GM12801 (cell line): ENCODE results near the gene TIPARP.

Source experiments
- TF ChIP-seq, protein P1 (sequence below): IDR thresholded peaks from one replicate; pipeline ENCODE4 v1.5.1; 2011; ENCODE audit warnings: control low read depth; ENCODE audit not compliant: insufficient read length; ENCODE audit errors: extremely low read depth

The TIPARP gene

GRCh38 chr3:156705761-156706616 is 31.6 kb downstream of the TIPARP start:
- TF ChIP-seq, protein P1, sequence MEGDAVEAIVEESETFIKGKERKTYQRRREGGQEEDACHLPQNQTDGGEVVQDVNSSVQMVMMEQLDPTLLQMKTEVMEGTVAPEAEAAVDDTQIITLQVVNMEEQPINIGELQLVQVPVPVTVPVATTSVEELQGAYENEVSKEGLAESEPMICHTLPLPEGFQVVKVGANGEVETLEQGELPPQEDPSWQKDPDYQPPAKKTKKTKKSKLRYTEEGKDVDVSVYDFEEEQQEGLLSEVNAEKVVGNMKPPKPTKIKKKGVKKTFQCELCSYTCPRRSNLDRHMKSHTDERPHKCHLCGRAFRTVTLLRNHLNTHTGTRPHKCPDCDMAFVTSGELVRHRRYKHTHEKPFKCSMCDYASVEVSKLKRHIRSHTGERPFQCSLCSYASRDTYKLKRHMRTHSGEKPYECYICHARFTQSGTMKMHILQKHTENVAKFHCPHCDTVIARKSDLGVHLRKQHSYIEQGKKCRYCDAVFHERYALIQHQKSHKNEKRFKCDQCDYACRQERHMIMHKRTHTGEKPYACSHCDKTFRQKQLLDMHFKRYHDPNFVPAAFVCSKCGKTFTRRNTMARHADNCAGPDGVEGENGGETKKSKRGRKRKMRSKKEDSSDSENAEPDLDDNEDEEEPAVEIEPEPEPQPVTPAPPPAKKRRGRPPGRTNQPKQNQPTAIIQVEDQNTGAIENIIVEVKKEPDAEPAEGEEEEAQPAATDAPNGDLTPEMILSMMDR, result no peak

- TF ChIP-seq, protein P1, result no peak
These were observed 33.2 kb downstream of the TIPARP start for GRCh38 chr3:156707588-156707987.

- TF ChIP-seq, protein P1, result no peak
These were observed 36.0 kb downstream of the TIPARP start for GRCh38 chr3:156710429-156710828.

- TF ChIP-seq, protein P1, result no peak
These were observed 36.7 kb downstream of the TIPARP start for GRCh38 chr3:156711113-156711512.

DNA sequence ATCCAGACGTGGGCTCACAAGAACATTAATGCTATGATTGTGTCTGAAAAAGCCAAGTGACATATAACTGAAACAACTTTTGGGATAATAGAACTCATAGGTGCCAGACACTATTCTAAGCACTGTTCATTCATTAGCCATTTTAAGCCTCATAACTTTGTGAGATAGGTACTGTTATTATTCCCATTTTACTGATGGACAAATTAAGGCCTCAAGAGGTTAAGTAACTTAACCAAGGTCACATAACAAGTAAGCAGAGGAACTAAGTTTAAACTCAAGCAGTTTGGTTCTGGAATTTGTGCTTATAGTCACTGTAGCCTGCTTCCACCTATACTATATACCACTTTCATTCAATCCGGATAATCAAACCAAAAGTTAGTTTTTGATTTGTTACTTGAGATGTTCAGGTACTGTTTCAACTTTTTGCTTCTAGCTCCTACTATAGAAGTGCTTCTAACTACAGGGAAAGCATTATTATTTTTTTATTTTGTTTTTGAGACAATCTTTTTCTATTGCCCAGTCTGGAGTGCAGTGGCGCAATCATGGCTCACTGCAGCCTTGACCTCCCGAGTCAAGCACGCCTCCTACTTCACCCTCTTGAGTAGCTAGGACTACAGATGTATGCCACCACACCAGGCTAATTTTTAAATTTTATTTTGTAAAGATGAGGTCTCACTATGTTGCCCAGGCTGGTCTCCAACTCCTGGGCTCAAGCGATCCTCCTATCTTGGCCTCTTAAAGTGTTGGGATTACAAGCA is 41.9 kb downstream of the TIPARP start:
- TF ChIP-seq, protein P1, result no peak

- TF ChIP-seq, protein P1, result no peak
These were observed 44.4 kb downstream of the TIPARP start for GRCh38 chr3:156718622-156719306.

- TF ChIP-seq, protein P1, result no peak
These were observed 46.4 kb downstream of the TIPARP start for GRCh38 chr3:156720826-156721225.
